NB4 (cell line): Measurements from ENCODE around the gene SAGE1.
"Not testable (repeated sequence)": the region's sequence is repeated elsewhere in the genome, so short reads cannot be mapped to it uniquely, and the experiment has no call there.

ENCODE experiments used
- DNase-seq: peaks from one replicate; pipeline ENCODE4 v3.0.0; 2010; ENCODE audit warnings: low read depth
- H3K4me3 ChIP-seq: one replicate; pipeline ENCODE4 v1.5.1; 2011; ENCODE audit warnings: mild to moderate bottlenecking, low read depth, low read length, moderate library complexity
- CTCF ChIP-seq: IDR thresholded peaks from one replicate; pipeline ENCODE4 v1.5.1; 2012; ENCODE audit warnings: low read depth, low read length
- MAX ChIP-seq: IDR thresholded peaks from 2 replicates; pipeline ENCODE4 v1.6.1; 2011; ENCODE audit warnings: low read depth, low read length
- MYC ChIP-seq: IDR thresholded peaks from 2 replicates; pipeline ENCODE4 v1.6.1; 2011; ENCODE audit warnings: low read depth, low read length
- POLR2A ChIP-seq: IDR thresholded peaks from 2 replicates; pipeline ENCODE4 v1.6.1; 2011; ENCODE audit warnings: mild to moderate bottlenecking; ENCODE audit not compliant: insufficient read length; ENCODE audit errors: extremely low read depth

SAGE1 gene

GRCh38 chrX:135893294-135893817 lies at the start of gene SAGE1, which contains the start of gene CT45A10:
Gene SAGE1, plus strand, starts transcription at chrX:135893716. Its CDS starts 2,527 bp downstream, at chrX:135896243.
Gene CT45A10, minus strand, starts transcription at chrX:135893444. Its CDS starts 8,100 bp downstream, at chrX:135885344.
- H3K4me3 ChIP-seq: no peak within 1 kb of the TSS
- no peak for DNase-seq
- TF ChIP-seq POLR2A: no peak
- TF ChIP-seq CTCF: no peak
- no peak for TF ChIP-seq MYC
- TF ChIP-seq MAX: no peak

- H3K4me3 ChIP-seq, DNase-seq: not testable (repeated sequence)
Measured at GRCh38 chrX:135854438-135854837, 39.1 kb upstream of the SAGE1 start, which contains the start of gene CT45A8. Gene CT45A8, minus strand, starts transcription at chrX:135854538. Its CDS starts 3,755 bp downstream, at chrX:135850783.

- not testable (repeated sequence) for DNase-seq, H3K4me3 ChIP-seq
Measured at GRCh38 chrX:135871712-135872111, 21.8 kb upstream of the SAGE1 start, which contains the start of gene CT45A9. Gene CT45A9, minus strand, starts transcription at chrX:135871812. Its CDS starts 3,751 bp downstream, at chrX:135868061.

GRCh38 chrX:135882741-135883140 lies 10.8 kb upstream of the SAGE1 start:
- not testable (repeated sequence) for H3K4me3 ChIP-seq
- DNase-seq: peak; percentile 0

GRCh38 chrX:135888230-135888629 lies 5.3 kb upstream of the SAGE1 start:
- not testable (repeated sequence) for H3K4me3 ChIP-seq, DNase-seq

GRCh38 chrX:135888976-135889375 lies 4.5 kb upstream of the SAGE1 start:
- DNase-seq: peak; percentile 55
- H3K4me3 ChIP-seq: not testable (repeated sequence)
- TF ChIP-seq CTCF: peak; percentile 21

- no peak for DNase-seq
- TF ChIP-seq MAX (no peak), MYC (no peak), CTCF (no peak)
Measured at GRCh38 chrX:135890087-135890585, 3.4 kb upstream of the SAGE1 start.

GRCh38 chrX:135892781-135893180 lies 735 bp upstream of the SAGE1 start:
- no peak for TF ChIP-seq POLR2A
- TF ChIP-seq CTCF: no peak
- no peak for TF ChIP-seq MYC
- TF ChIP-seq MAX: no peak
- H3K4me3 ChIP-seq: no peak overlapping the region
- no peak for DNase-seq

More at GRCh38 chrX:135890087-135890585, 3.4 kb upstream of the SAGE1 start:
- no peak overlapping the region for H3K4me3 ChIP-seq
